WTC11 (cell line): ENCODE data around the gene SPPL2B. TPM values are rescaled to one million over a fixed set of nuclear protein-coding genes. Genes with fewer than 3 reads are reported as not detected.

ENCODE experiments used
- ATF1 ChIP-seq: sonication (generic); formaldehyde crosslinking; IDR thresholded peaks from 2 replicates; pipeline ENCODE4 v1.8.1; 2023; ENCODE audit warnings: mild to moderate bottlenecking, moderate library complexity, missing genetic modification reagents
- CREB1 ChIP-seq: sonication (generic); formaldehyde crosslinking; IDR thresholded peaks from 2 replicates; pipeline ENCODE4 v1.8.0; 2023; ENCODE audit warnings: mild to moderate bottlenecking, missing genetic modification reagents
- FOXJ3 ChIP-seq: sonication (generic); formaldehyde crosslinking; IDR thresholded peaks from 2 replicates; pipeline ENCODE4 v1.9.0; 2021; ENCODE audit warnings: missing genetic modification reagents, mild to moderate bottlenecking, borderline replicate concordance
- JAZF1 ChIP-seq: fragments of 250-450 bp; sonication (Bioruptor Pico); IDR thresholded peaks from 2 replicates; pipeline ENCODE4 v1.9.0; 2021; ENCODE audit warnings: moderate library complexity, mild to moderate bottlenecking, inconsistent platforms
- JUN ChIP-seq: sonication (generic); formaldehyde crosslinking; IDR thresholded peaks from 2 replicates; pipeline ENCODE4 v1.8.0; 2023; ENCODE audit warnings: mild to moderate bottlenecking, missing genetic modification reagents
- MXD4 ChIP-seq: fragments of 250-450 bp; sonication (Bioruptor Pico); IDR thresholded peaks from 2 replicates; pipeline ENCODE4 v1.8.0; 2021; ENCODE audit warnings: mild to moderate bottlenecking, moderate library complexity, borderline replicate concordance
- MYBL2 ChIP-seq: sonication (generic); formaldehyde crosslinking; IDR thresholded peaks from 2 replicates; pipeline ENCODE4 v1.8.1; 2023; ENCODE audit warnings: mild to moderate bottlenecking, moderate library complexity, missing genetic modification reagents
- NR2C2 ChIP-seq: sonication (generic); formaldehyde crosslinking; IDR thresholded peaks from 2 replicates; pipeline ENCODE4 v1.8.0; 2022; ENCODE audit warnings: mild to moderate bottlenecking, missing genetic modification reagents
- RELA ChIP-seq: sonication (generic); formaldehyde crosslinking; IDR thresholded peaks from 2 replicates; pipeline ENCODE4 v1.8.1; 2022; ENCODE audit warnings: missing genetic modification reagents, mild to moderate bottlenecking, borderline replicate concordance
- SOX15 ChIP-seq: fragments of 250-450 bp; sonication (Bioruptor Pico); IDR thresholded peaks from 2 replicates; pipeline ENCODE4 v1.9.0; 2021; ENCODE audit warnings: mild to moderate bottlenecking
- TEAD1 ChIP-seq: sonication (generic); formaldehyde crosslinking; IDR thresholded peaks from 2 replicates; pipeline ENCODE4 v1.8.0; 2022; ENCODE audit warnings: mild to moderate bottlenecking, missing genetic modification reagents
- ZBTB21 ChIP-seq: sonication (generic); formaldehyde crosslinking; IDR thresholded peaks from 2 replicates; pipeline ENCODE4 v1.8.1; 2023; ENCODE audit warnings: mild to moderate bottlenecking, missing genetic modification reagents, borderline replicate concordance
- ZNF219 ChIP-seq: sonication (generic); formaldehyde crosslinking; IDR thresholded peaks from 2 replicates; pipeline ENCODE4 v1.8.0; 2023; ENCODE audit warnings: missing genetic modification reagents, mild to moderate bottlenecking, borderline replicate concordance
- total RNA-seq: library from RNA; stranded (reverse); gene quantifications from 3 replicates; pipeline ENCODE4 v1.2.3, GENCODE V29; 2021
- TF ChIP-seq, protein P1 (sequence below): fragments of 200-600 bp; IDR thresholded peaks from 2 replicates; pipeline ENCODE4 v1.8.0; 2022; ENCODE audit warnings: antibody characterized with exemption
- TF ChIP-seq, protein P2 (sequence below): sonication (generic); formaldehyde crosslinking; IDR thresholded peaks from 2 replicates; pipeline ENCODE4 v1.8.0; 2022; ENCODE audit warnings: mild to moderate bottlenecking, missing genetic modification reagents
- TF ChIP-seq, protein P3 (sequence below): sonication (generic); formaldehyde crosslinking; IDR thresholded peaks from 2 replicates; pipeline ENCODE4 v1.8.1; 2023; ENCODE audit warnings: mild to moderate bottlenecking, missing genetic modification reagents
- TF ChIP-seq, protein P4 (sequence below): sonication (generic); formaldehyde crosslinking; IDR thresholded peaks from 2 replicates; pipeline ENCODE4 v1.8.1; 2022; ENCODE audit warnings: low read depth, missing genetic modification reagents, borderline replicate concordance
- TF ChIP-seq, protein P5 (sequence below): fragments of 250-450 bp; sonication (Bioruptor Pico); conservative IDR thresholded peaks from 2 replicates; pipeline ENCODE4 v1.9.0; 2021; ENCODE audit warnings: mild to moderate bottlenecking
- TF ChIP-seq, protein P6 (sequence below): sonication (generic); formaldehyde crosslinking; IDR thresholded peaks from 2 replicates; pipeline ENCODE4 v1.8.0; 2022; ENCODE audit warnings: missing genetic modification reagents
- TF ChIP-seq, protein P7 (sequence below): sonication (generic); formaldehyde crosslinking; IDR thresholded peaks from 2 replicates; pipeline ENCODE4 v1.8.1; 2022; ENCODE audit warnings: mild to moderate bottlenecking, moderate library complexity, missing genetic modification reagents
- TF ChIP-seq, protein P8 (sequence below): sonication (generic); formaldehyde crosslinking; IDR thresholded peaks from 2 replicates; pipeline ENCODE4 v1.8.0; 2022; ENCODE audit warnings: mild to moderate bottlenecking, missing genetic modification reagents
- TF ChIP-seq, protein P9 (sequence below): sonication (generic); formaldehyde crosslinking; IDR thresholded peaks from 2 replicates; pipeline ENCODE4 v1.8.0; 2023; ENCODE audit warnings: missing genetic modification reagents, mild to moderate bottlenecking, borderline replicate concordance

SPPL2B gene
- total RNA-seq, 1 experiment from 2014 or later: 117 TPM

DNA sequence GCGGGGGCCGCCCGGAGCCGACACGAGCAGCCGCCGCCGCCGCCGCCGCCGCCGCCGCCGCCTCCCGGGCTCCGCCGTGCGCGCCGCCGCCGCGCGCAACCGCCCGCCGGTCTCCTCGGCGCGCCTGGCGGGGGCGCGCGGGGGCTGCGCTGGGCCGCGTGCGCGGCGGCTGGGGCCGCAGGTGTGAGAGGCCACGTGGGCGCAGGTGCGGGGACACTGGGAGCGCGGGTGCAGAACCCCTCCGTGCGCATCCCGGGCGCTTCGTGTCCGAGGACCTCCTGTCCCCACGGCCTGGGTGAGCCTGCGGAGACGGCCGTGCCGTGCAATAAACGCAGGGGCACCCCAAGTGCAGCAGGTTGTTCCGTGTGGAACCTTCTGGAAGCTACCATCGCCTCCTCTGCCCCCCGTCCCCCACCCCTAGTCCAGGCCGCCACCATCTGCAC is 20.3 kb upstream of the SPPL2B start, which contains the start of gene LINGO3 (continued):
- TF ChIP-seq, protein P1, sequence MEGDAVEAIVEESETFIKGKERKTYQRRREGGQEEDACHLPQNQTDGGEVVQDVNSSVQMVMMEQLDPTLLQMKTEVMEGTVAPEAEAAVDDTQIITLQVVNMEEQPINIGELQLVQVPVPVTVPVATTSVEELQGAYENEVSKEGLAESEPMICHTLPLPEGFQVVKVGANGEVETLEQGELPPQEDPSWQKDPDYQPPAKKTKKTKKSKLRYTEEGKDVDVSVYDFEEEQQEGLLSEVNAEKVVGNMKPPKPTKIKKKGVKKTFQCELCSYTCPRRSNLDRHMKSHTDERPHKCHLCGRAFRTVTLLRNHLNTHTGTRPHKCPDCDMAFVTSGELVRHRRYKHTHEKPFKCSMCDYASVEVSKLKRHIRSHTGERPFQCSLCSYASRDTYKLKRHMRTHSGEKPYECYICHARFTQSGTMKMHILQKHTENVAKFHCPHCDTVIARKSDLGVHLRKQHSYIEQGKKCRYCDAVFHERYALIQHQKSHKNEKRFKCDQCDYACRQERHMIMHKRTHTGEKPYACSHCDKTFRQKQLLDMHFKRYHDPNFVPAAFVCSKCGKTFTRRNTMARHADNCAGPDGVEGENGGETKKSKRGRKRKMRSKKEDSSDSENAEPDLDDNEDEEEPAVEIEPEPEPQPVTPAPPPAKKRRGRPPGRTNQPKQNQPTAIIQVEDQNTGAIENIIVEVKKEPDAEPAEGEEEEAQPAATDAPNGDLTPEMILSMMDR: no peak
- TF ChIP-seq, protein P2, sequence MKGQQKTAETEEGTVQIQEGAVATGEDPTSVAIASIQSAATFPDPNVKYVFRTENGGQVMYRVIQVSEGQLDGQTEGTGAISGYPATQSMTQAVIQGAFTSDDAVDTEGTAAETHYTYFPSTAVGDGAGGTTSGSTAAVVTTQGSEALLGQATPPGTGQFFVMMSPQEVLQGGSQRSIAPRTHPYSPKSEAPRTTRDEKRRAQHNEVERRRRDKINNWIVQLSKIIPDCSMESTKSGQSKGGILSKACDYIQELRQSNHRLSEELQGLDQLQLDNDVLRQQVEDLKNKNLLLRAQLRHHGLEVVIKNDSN (CRISPR knock-in tag): peak; percentile 68; the same call in 1 of the 2 replicates
- TF ChIP-seq RELA (CRISPR knock-in tag) (no peak), TEAD1 (CRISPR knock-in tag) (peak; percentile 90; the same call in 1 of the 2 replicates), MXD4 (no peak), ZBTB21 (CRISPR knock-in tag) (0 out of 2 replicates have a peak, but pooled peaks have one; percentile 26), FOXJ3 (CRISPR knock-in tag) (no peak), ZNF219 (CRISPR knock-in tag) (no peak), SOX15 (CRISPR knock-in tag) (no peak), JUN (CRISPR knock-in tag) (0 out of 2 replicates have a peak, but pooled peaks have one; percentile 23), JAZF1 (CRISPR knock-in tag) (no peak), ATF1 (CRISPR knock-in tag) (no peak), NR2C2 (no peak), CREB1 (CRISPR knock-in tag) (0 out of 2 replicates have a peak, but pooled peaks have one; percentile 39), MYBL2 (CRISPR knock-in tag) (peak; percentile 36; the same call in 1 of the 2 replicates)
- TF ChIP-seq, protein P3, sequence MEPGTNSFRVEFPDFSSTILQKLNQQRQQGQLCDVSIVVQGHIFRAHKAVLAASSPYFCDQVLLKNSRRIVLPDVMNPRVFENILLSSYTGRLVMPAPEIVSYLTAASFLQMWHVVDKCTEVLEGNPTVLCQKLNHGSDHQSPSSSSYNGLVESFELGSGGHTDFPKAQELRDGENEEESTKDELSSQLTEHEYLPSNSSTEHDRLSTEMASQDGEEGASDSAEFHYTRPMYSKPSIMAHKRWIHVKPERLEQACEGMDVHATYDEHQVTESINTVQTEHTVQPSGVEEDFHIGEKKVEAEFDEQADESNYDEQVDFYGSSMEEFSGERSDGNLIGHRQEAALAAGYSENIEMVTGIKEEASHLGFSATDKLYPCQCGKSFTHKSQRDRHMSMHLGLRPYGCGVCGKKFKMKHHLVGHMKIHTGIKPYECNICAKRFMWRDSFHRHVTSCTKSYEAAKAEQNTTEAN (CRISPR knock-in tag): no peak; the same call in 1 of the 2 replicates
- TF ChIP-seq, protein P4, sequence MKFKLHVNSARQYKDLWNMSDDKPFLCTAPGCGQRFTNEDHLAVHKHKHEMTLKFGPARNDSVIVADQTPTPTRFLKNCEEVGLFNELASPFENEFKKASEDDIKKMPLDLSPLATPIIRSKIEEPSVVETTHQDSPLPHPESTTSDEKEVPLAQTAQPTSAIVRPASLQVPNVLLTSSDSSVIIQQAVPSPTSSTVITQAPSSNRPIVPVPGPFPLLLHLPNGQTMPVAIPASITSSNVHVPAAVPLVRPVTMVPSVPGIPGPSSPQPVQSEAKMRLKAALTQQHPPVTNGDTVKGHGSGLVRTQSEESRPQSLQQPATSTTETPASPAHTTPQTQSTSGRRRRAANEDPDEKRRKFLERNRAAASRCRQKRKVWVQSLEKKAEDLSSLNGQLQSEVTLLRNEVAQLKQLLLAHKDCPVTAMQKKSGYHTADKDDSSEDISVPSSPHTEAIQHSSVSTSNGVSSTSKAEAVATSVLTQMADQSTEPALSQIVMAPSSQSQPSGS: no peak
- TF ChIP-seq, protein P5, sequence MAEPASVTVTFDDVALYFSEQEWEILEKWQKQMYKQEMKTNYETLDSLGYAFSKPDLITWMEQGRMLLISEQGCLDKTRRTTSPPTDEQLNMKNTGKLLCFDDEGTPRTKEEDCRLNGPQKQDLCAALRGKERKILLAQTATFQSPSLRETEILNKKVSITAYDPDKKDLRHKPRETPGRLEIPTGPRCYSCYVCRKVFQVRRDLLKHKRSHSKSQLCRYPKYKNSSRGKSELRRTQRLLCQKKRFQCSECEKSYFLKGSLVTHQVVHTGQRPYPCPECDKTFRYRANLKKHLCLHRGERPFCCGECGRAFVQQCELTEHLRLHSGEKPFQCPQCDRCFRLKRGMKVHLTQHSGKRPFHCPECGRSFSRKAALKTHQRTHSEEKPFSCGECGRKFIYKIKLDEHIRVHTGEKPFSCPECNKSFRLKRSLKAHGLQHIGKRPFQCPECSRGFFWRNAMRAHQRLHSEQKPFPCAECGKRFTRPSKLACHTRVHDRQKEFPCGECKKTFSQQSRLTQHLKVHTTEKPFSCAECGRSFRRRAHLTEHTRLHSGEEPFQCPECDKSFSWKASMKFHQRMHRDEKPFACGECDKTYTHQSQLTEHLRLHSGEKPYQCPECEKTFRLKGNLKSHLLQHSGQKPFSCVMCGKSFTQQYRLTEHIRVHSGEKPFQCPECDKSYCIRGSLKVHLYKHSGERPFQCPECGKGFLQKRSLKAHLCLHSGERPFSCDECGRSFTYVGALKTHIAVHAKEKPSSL (CRISPR knock-in tag): no peak
- TF ChIP-seq, protein P6, sequence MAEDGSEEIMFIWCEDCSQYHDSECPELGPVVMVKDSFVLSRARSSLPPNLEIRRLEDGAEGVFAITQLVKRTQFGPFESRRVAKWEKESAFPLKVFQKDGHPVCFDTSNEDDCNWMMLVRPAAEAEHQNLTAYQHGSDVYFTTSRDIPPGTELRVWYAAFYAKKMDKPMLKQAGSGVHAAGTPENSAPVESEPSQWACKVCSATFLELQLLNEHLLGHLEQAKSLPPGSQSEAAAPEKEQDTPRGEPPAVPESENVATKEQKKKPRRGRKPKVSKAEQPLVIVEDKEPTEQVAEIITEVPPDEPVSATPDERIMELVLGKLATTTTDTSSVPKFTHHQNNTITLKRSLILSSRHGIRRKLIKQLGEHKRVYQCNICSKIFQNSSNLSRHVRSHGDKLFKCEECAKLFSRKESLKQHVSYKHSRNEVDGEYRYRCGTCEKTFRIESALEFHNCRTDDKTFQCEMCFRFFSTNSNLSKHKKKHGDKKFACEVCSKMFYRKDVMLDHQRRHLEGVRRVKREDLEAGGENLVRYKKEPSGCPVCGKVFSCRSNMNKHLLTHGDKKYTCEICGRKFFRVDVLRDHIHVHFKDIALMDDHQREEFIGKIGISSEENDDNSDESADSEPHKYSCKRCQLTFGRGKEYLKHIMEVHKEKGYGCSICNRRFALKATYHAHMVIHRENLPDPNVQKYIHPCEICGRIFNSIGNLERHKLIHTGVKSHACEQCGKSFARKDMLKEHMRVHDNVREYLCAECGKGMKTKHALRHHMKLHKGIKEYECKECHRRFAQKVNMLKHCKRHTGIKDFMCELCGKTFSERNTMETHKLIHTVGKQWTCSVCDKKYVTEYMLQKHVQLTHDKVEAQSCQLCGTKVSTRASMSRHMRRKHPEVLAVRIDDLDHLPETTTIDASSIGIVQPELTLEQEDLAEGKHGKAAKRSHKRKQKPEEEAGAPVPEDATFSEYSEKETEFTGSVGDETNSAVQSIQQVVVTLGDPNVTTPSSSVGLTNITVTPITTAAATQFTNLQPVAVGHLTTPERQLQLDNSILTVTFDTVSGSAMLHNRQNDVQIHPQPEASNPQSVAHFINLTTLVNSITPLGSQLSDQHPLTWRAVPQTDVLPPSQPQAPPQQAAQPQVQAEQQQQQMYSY (CRISPR knock-in tag): 0 out of 2 replicates have a peak, but pooled peaks have one; percentile 18
- TF ChIP-seq, protein P7, sequence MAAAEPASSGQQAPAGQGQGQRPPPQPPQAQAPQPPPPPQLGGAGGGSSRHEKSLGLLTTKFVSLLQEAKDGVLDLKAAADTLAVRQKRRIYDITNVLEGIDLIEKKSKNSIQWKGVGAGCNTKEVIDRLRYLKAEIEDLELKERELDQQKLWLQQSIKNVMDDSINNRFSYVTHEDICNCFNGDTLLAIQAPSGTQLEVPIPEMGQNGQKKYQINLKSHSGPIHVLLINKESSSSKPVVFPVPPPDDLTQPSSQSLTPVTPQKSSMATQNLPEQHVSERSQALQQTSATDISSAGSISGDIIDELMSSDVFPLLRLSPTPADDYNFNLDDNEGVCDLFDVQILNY: no peak
- TF ChIP-seq, protein P8, sequence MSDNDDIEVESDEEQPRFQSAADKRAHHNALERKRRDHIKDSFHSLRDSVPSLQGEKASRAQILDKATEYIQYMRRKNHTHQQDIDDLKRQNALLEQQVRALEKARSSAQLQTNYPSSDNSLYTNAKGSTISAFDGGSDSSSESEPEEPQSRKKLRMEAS (CRISPR knock-in tag): peak; percentile 91
- TF ChIP-seq, protein P9, sequence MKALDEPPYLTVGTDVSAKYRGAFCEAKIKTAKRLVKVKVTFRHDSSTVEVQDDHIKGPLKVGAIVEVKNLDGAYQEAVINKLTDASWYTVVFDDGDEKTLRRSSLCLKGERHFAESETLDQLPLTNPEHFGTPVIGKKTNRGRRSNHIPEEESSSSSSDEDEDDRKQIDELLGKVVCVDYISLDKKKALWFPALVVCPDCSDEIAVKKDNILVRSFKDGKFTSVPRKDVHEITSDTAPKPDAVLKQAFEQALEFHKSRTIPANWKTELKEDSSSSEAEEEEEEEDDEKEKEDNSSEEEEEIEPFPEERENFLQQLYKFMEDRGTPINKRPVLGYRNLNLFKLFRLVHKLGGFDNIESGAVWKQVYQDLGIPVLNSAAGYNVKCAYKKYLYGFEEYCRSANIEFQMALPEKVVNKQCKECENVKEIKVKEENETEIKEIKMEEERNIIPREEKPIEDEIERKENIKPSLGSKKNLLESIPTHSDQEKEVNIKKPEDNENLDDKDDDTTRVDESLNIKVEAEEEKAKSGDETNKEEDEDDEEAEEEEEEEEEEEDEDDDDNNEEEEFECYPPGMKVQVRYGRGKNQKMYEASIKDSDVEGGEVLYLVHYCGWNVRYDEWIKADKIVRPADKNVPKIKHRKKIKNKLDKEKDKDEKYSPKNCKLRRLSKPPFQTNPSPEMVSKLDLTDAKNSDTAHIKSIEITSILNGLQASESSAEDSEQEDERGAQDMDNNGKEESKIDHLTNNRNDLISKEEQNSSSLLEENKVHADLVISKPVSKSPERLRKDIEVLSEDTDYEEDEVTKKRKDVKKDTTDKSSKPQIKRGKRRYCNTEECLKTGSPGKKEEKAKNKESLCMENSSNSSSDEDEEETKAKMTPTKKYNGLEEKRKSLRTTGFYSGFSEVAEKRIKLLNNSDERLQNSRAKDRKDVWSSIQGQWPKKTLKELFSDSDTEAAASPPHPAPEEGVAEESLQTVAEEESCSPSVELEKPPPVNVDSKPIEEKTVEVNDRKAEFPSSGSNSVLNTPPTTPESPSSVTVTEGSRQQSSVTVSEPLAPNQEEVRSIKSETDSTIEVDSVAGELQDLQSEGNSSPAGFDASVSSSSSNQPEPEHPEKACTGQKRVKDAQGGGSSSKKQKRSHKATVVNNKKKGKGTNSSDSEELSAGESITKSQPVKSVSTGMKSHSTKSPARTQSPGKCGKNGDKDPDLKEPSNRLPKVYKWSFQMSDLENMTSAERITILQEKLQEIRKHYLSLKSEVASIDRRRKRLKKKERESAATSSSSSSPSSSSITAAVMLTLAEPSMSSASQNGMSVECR: no peak; the same call in 1 of the 2 replicates
